Caco-2 (cell line): ENCODE results near the gene FOXQ1. TPM values are rescaled to one million over a fixed set of nuclear protein-coding genes. Genes with fewer than 3 reads are reported as not detected.

Experiments used
- BruUV-seq: library from RNA; stranded (reverse); fragments of 400-500 nt; replicated peaks from 2 replicates; lab custom pipeline; 2021; lab: Mats Ljungman, UMichigan
- CTCF ChIA-PET: fragments of 300-600 bp; sonication (Branson Sonifier 250); formaldehyde crosslinking; loops from one replicate; lab custom pipeline; 2022; ENCODE audit warnings: antibody characterized with exemption; lab: Charles Lee
- POLR2A ChIA-PET: fragments of 300-600 bp; sonication (Branson Sonifier 250); formaldehyde crosslinking; loops from one replicate; lab custom pipeline; 2022; ENCODE audit warnings: antibody characterized with exemption; lab: Charles Lee
- DNase-seq, 2 experiments: peaks; one replicate each; pipeline versions ENCODE4 v3.0.0 to v3.0.0-alpha.2; 2020 to 2022
- H3K27me3 ChIP-seq: replicated peaks from 2 replicates; pipeline ENCODE4 v1.6.0; 2011; ENCODE audit warnings: low read length; ENCODE audit not compliant: control insufficient read depth, insufficient read depth
- H3K36me3 ChIP-seq: 2 replicates; pipeline ENCODE4 v1.5.1; 2011; ENCODE audit warnings: low read length; ENCODE audit not compliant: control insufficient read depth, insufficient read depth
- H3K4me1 ChIP-seq: fragments of 250-450 bp; sonication (Bioruptor Pico); 2 replicates; pipeline ENCODE4 v1.5.1; 2020; ENCODE audit warnings: mild to moderate bottlenecking
- H3K4me3 ChIP-seq: 2 replicates; pipeline ENCODE4 v1.5.1; 2011; ENCODE audit warnings: low read depth, mild to moderate bottlenecking, control low read depth, low read length
- H3K9me3 ChIP-seq: fragments of 250-450 bp; sonication (Bioruptor Pico); 2 replicates; pipeline ENCODE4 v1.5.1; 2020; ENCODE audit warnings: mild to moderate bottlenecking, moderate library complexity
- H3K27ac Mint-ChIP-seq: one replicate; pipeline ENCODE4 v1.8.0; 2022; ENCODE audit warnings: mixed read lengths; ENCODE audit not compliant: unreplicated experiment
- H3K27me3 Mint-ChIP-seq: one replicate; pipeline ENCODE4 v1.8.0; 2022; ENCODE audit warnings: mixed read lengths; ENCODE audit not compliant: insufficient read depth, unreplicated experiment
- H3K36me3 Mint-ChIP-seq: one replicate; pipeline ENCODE4 v1.8.0; 2022; ENCODE audit warnings: mild to moderate bottlenecking, mixed read lengths; ENCODE audit not compliant: insufficient read depth, unreplicated experiment
- H3K4me1 Mint-ChIP-seq: one replicate; pipeline ENCODE4 v1.8.0; 2022; ENCODE audit warnings: low read depth, mixed read lengths; ENCODE audit not compliant: unreplicated experiment
- H3K4me3 Mint-ChIP-seq: one replicate; pipeline ENCODE4 v1.8.0; 2022; ENCODE audit warnings: mild to moderate bottlenecking, moderate library complexity, mixed read lengths; ENCODE audit not compliant: unreplicated experiment
- H3K9me3 Mint-ChIP-seq: one replicate; pipeline ENCODE4 v1.8.0; 2022; ENCODE audit warnings: mixed read lengths; ENCODE audit not compliant: unreplicated experiment
- intact Hi-C: fragments of 100-400 bp; cut with micrococcal nuclease; formaldehyde crosslinking; loops from one replicate; pipeline ENCODE4 v1.10.0; 2022; ENCODE audit not compliant: unreplicated experiment
- total RNA-seq: library from RNA; stranded (reverse); gene quantifications from 2 replicates; pipeline ENCODE4 v1.2.3, GENCODE V29; 2022
- TF ChIP-seq, protein P1 (sequence below), 2 experiments: fragments of 200-600 bp in 1 of 2; IDR thresholded peaks; 1 replicate in 1 of 2; 2 replicates in 1 of 2; pipeline versions ENCODE4 v1.5.1 to v1.8.0; 2011 to 2022; ENCODE audit warnings: antibody characterized with exemption in 1 of 2, control low read depth in 1 of 2, inconsistent platforms in 1 of 2, low read depth in 1 of 2, low read length in 1 of 2, mild to moderate bottlenecking in 1 of 2, moderate library complexity in 1 of 2; ENCODE audit not compliant: insufficient read depth in 1 of 2, severe bottlenecking in 1 of 2, unreplicated experiment in 1 of 2

FOXQ1 gene
- total RNA-seq, 1 experiment from 2014 or later: 191 TPM

DNA sequence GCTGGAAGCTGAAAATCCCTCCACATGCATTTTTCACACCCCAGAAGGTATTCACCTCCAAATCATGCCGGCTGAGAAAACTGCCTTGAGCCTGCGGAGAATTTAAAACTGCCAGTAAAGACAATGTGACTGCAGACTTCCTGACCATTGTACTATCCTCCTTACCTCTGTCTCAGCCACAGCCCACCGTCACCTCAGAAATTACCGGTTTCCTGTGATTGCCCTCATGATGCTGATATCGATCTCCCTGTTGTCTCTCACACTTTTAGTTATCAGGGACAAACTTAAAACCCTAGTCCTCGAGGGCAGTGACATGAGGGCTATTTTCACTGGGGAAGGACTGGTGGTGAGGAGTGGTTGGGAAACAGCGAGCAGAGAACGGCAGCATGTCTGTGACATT lies 30.2 kb upstream of the FOXQ1 start:
- CTCF ChIA-PET: no interaction called here
- TF ChIP-seq, protein P1, sequence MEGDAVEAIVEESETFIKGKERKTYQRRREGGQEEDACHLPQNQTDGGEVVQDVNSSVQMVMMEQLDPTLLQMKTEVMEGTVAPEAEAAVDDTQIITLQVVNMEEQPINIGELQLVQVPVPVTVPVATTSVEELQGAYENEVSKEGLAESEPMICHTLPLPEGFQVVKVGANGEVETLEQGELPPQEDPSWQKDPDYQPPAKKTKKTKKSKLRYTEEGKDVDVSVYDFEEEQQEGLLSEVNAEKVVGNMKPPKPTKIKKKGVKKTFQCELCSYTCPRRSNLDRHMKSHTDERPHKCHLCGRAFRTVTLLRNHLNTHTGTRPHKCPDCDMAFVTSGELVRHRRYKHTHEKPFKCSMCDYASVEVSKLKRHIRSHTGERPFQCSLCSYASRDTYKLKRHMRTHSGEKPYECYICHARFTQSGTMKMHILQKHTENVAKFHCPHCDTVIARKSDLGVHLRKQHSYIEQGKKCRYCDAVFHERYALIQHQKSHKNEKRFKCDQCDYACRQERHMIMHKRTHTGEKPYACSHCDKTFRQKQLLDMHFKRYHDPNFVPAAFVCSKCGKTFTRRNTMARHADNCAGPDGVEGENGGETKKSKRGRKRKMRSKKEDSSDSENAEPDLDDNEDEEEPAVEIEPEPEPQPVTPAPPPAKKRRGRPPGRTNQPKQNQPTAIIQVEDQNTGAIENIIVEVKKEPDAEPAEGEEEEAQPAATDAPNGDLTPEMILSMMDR (IDR thresholded peaks at IDR 0.05; ENCODE audit: insufficient read depth in 1 of 2, low read depth in 1 of 2, low read length in 1 of 2, severe bottlenecking in 1 of 2, unreplicated experiment in 1 of 2): no peak

DNA sequence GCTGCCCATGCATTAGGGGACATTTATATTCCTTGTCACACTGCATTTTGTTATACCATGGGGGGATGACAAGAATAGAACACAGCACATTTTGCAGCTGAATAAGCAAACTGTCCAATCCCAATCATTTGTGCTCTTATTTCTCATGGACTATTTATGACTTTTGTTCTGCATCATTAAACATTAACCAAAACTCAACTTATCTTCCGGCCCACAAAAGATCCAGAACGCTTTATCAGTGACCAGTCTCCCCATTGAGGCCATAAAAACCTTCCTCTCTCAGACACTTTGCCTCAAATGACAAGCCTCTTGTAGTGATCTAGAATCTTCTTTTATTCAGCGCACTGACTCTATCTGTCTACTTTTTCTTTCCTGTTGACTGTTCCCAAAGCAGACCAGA lies 28.4 kb upstream of the FOXQ1 start:
- H3K27me3 ChIP-seq: no peaks in the 10 kb centered on the region
- Mint-ChIP-seq H3K9me3 (no peaks in the 10 kb centered on the region), H3K27me3 (no peaks in the 10 kb centered on the region), H3K4me3 (peak overlapping the region; percentile 28), H3K4me1 (peaks cover 34% of the 10 kb centered on the region), H3K36me3 (no peaks in the 10 kb centered on the region), H3K27ac (peak overlapping the region; percentile 84)
- CTCF ChIA-PET: interaction anchor here (0.7 kb wide), 1 partner anchor 12 kb away, joined by 3 read pairs; no protein-coding TSS in a partner anchor
- POLR2A ChIA-PET: no interaction called here
- no peak overlapping the region for H3K4me3 ChIP-seq
- BruUV-seq: no TSS peak
- intact Hi-C loops: loop anchor here (1.0 to 2.0 kb wide), 2 partner anchors 15 to 20 kb away; no protein-coding TSS in a partner anchor
- H3K4me1 ChIP-seq: peaks cover 41% of the 10 kb centered on the region
- no peaks in the 10 kb centered on the region; the same call in 1 of the 2 replicates for H3K9me3 ChIP-seq
- TF ChIP-seq, protein P1 (IDR thresholded peaks at IDR 0.05; ENCODE audit: insufficient read depth in 1 of 2, low read depth in 1 of 2, low read length in 1 of 2, severe bottlenecking in 1 of 2, unreplicated experiment in 1 of 2): no peak
- no peaks in the 10 kb centered on the region; the same call in 1 of the 2 replicates for H3K36me3 ChIP-seq
- peak in 1 of 2 experiments; percentile 45 for DNase-seq

More for the DNA sequence above, 30.2 kb upstream of the FOXQ1 start:
- Mint-ChIP-seq H3K27ac (peak overlapping the region; percentile 45), H3K36me3 (no peaks in the 10 kb centered on the region), H3K27me3 (no peaks in the 10 kb centered on the region), H3K4me1 (peaks cover 34% of the 10 kb centered on the region), H3K9me3 (no peaks in the 10 kb centered on the region), H3K4me3 (no peak overlapping the region)
- intact Hi-C loops: loop anchor here (2.0 kb wide), 1 partner anchor 13 kb away; no protein-coding TSS in a partner anchor
- no TSS peak for BruUV-seq
- Histone ChIP-seq H3K36me3 (no peaks in the 10 kb centered on the region; the same call in 1 of the 2 replicates), H3K27me3 (no peaks in the 10 kb centered on the region), H3K9me3 (no peaks in the 10 kb centered on the region; the same call in 1 of the 2 replicates), H3K4me3 (no peak overlapping the region), H3K4me1 (peaks cover 41% of the 10 kb centered on the region)
- POLR2A ChIA-PET: no interaction called here
- no peak for DNase-seq

DNA sequence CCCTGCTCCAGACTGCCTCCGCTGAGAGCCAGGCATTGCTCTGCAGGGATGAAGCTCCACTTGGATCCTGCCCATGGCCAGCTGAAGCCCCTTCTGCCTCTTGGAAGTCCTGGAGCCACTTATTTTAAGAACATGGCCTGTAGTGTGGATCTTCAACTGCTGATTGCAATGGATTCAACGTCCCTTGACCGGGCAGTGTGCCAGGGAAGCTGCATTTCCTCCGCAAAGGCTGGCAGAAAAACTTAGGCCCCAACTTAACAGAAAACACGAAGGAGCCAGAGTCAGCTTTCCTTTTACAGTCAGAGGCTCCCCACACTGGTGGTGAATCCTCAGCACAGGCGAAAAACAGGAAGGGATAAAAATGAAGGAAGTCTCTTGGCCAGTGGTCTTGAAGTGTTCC lies 26.3 kb upstream of the FOXQ1 start:
- Histone ChIP-seq H3K27me3 (no peaks in the 10 kb centered on the region), H3K4me3 (no peak overlapping the region), H3K4me1 (peaks cover 37% of the 10 kb centered on the region), H3K36me3 (no peaks in the 10 kb centered on the region; the same call in 1 of the 2 replicates), H3K9me3 (no peaks in the 10 kb centered on the region; the same call in 1 of the 2 replicates)
- intact Hi-C loops: no loop called here
- no peak for DNase-seq
- Mint-ChIP-seq H3K27me3 (no peaks in the 10 kb centered on the region), H3K27ac (peak overlapping the region; percentile 11), H3K4me1 (peaks cover 29% of the 10 kb centered on the region), H3K36me3 (no peaks in the 10 kb centered on the region), H3K9me3 (no peaks in the 10 kb centered on the region), H3K4me3 (no peak overlapping the region)
- CTCF ChIA-PET: no interaction called here
- TF ChIP-seq, protein P1 (IDR thresholded peaks at IDR 0.05; ENCODE audit: insufficient read depth in 1 of 2, low read depth in 1 of 2, low read length in 1 of 2, severe bottlenecking in 1 of 2, unreplicated experiment in 1 of 2): no peak
- no TSS peak for BruUV-seq
- POLR2A ChIA-PET: no interaction called here
